CD4-positive, alpha-beta T cell treated with Interleukin-15 for 1 hour (primary cell): ENCODE data around the gene SLC51B.
"Not testable (repeated sequence)": the region's sequence is repeated elsewhere in the genome, so short reads cannot be mapped to it uniquely, and the experiment has no call there.

Experiments used
- DNase-seq: peaks from one replicate; pipeline ENCODE4 v3.0.0-alpha.2; 2020

Gene SLC51B

GRCh38 chr15:65044724-65045481, at the start of gene SLC51B:
Gene SLC51B (plus strand): TSS chr15:65045387. CDS start chr15:65050005, 4,618 bp downstream.
- no peak for DNase-seq

GRCh38 chr15:64997066-64997465, 48.1 kb upstream of the SLC51B start:
- DNase-seq: no peak

- DNase-seq: no peak
Measured at GRCh38 chr15:64997745-64998375, 47.3 kb upstream of the SLC51B start.

- no peak for DNase-seq
Measured at GRCh38 chr15:65004993-65005392, 40.2 kb upstream of the SLC51B start.

- no peak for DNase-seq
Measured at GRCh38 chr15:65006876-65007275, 38.3 kb upstream of the SLC51B start.

GRCh38 chr15:65008983-65009382, 36.2 kb upstream of the SLC51B start:
- no peak for DNase-seq

GRCh38 chr15:65011198-65011597, 34.0 kb upstream of the SLC51B start:
- DNase-seq: not testable (repeated sequence)

- DNase-seq: no peak
Measured at GRCh38 chr15:65020419-65020818, 24.8 kb upstream of the SLC51B start.

GRCh38 chr15:65021488-65021887, 23.7 kb upstream of the SLC51B start:
- DNase-seq: no peak

GRCh38 chr15:65026756-65027155, 18.4 kb upstream of the SLC51B start:
- DNase-seq: no peak

- DNase-seq: no peak
Measured at GRCh38 chr15:65027593-65027992, 17.6 kb upstream of the SLC51B start.

GRCh38 chr15:65028338-65028737, 16.8 kb upstream of the SLC51B start:
- DNase-seq: no peak

- DNase-seq: peak; percentile 89
Measured at GRCh38 chr15:65028921-65029735, 16.1 kb upstream of the SLC51B start, which contains the start of gene MTFMT. Gene MTFMT (minus strand): TSS chr15:65029639. CDS start chr15:65029613, 26 bp downstream.

- no peak for DNase-seq
Measured at GRCh38 chr15:65029736-65030208, 15.4 kb upstream of the SLC51B start.

GRCh38 chr15:65032801-65033537, 12.2 kb upstream of the SLC51B start:
- DNase-seq: peak; percentile 55

- DNase-seq: no peak
Measured at GRCh38 chr15:65033659-65034269, 11.4 kb upstream of the SLC51B start.

GRCh38 chr15:65034719-65035118, 10.5 kb upstream of the SLC51B start:
- no peak for DNase-seq

- no peak for DNase-seq
Measured at GRCh38 chr15:65037309-65037708, 7.9 kb upstream of the SLC51B start.

- DNase-seq: no peak
Measured at GRCh38 chr15:65038428-65038827, 6.8 kb upstream of the SLC51B start.

- DNase-seq: no peak
Measured at GRCh38 chr15:65038836-65039235, 6.4 kb upstream of the SLC51B start.

GRCh38 chr15:65040461-65040860, 4.7 kb upstream of the SLC51B start:
- no peak for DNase-seq

- DNase-seq: no peak
Measured at GRCh38 chr15:65041787-65042186, 3.4 kb upstream of the SLC51B start.
